K562 (cell line): ENCODE results near the gene SCYL1. TPM values are rescaled to one million over a fixed set of nuclear protein-coding genes. Genes with fewer than 3 reads are reported as not detected.

Source experiments
- ARID4B ChIP-seq: sonication (generic); formaldehyde crosslinking; IDR thresholded peaks from 2 replicates; pipeline ENCODE4 v1.8.0; 2022; ENCODE audit warnings: mild to moderate bottlenecking, missing genetic modification reagents
- BRD4 ChIP-seq: fragments of 200-600 bp; sonication (generic); IDR thresholded peaks from 2 replicates; pipeline ENCODE4 v1.6.1; 2017; ENCODE audit warnings: inconsistent platforms
- ELK3 ChIP-seq: fragments of 450-650 bp; formaldehyde crosslinking; IDR thresholded peaks from 2 replicates; pipeline ENCODE4 v1.4.0; 2020; ENCODE audit warnings: mild to moderate bottlenecking
- HNRNPH1 ChIP-seq: fragments of 200-400 bp; formaldehyde crosslinking; optimal IDR thresholded peaks from 2 replicates; pipeline ENCODE3; 2017; ENCODE audit warnings: low read depth, mild to moderate bottlenecking, low read length, moderate library complexity
- IRF9 ChIP-seq: fragments of 450-650 bp; IDR thresholded peaks from 2 replicates; pipeline ENCODE4 v1.6.1; 2016; ENCODE audit warnings: missing biosample characterization, missing genetic modification characterization
- MEF2A ChIP-seq: IDR thresholded peaks from 2 replicates; pipeline ENCODE4 v1.6.1; 2011; ENCODE audit warnings: low read depth, mild to moderate bottlenecking, low read length, moderate library complexity; ENCODE audit not compliant: control insufficient read depth
- NFATC3 ChIP-seq: fragments of 450-650 bp; IDR thresholded peaks from 2 replicates; pipeline ENCODE4 v1.6.1; 2017; ENCODE audit warnings: mild to moderate bottlenecking
- NFRKB ChIP-seq: fragments of 450-650 bp; IDR thresholded peaks from 2 replicates; pipeline ENCODE4 v1.6.1; 2016; ENCODE audit warnings: low read depth
- ZMIZ1 ChIP-seq, 2 experiments: fragments of 150-350 bp in 1 of 2; IDR thresholded peaks; 2 replicates each; pipeline ENCODE4 v1.6.1; 2012 to 2016; ENCODE audit warnings: low read depth in 2 of 2, low read length in 2 of 2, mild to moderate bottlenecking in 1 of 2, moderate library complexity in 1 of 2
- ZNF253 ChIP-seq: fragments of 250-450 bp; sonication (Bioruptor Pico); conservative IDR thresholded peaks from 2 replicates; pipeline ENCODE4 v1.6.1; 2021; ENCODE audit warnings: mild to moderate bottlenecking
- ZNF449 ChIP-seq: fragments of 250-450 bp; sonication (Bioruptor Pico); IDR thresholded peaks from 2 replicates; pipeline ENCODE4 v1.8.0; 2022; ENCODE audit warnings: moderate library complexity, mild to moderate bottlenecking, inconsistent platforms
- ZNF655 ChIP-seq: fragments of 250-450 bp; sonication (Bioruptor Pico); IDR thresholded peaks from 2 replicates; pipeline ENCODE4 v1.5.0; 2021
- ZNF699 ChIP-seq: fragments of 250-450 bp; sonication (Bioruptor Pico); IDR thresholded peaks from 2 replicates; pipeline ENCODE4 v1.8.0; 2021; ENCODE audit warnings: mild to moderate bottlenecking, moderate library complexity; ENCODE audit not compliant: insufficient replicate concordance
- polyA plus RNA-seq, 8 experiments: library from polyadenylated mRNA; depleted of rRNA in 4 of 8; stranded (reverse) in 5 of 8; unstranded in 3 of 8; fragments of >200 nt; fragmentation: Nextera tagmentation in 2 of 8; fragmentation: Illumina TruSeq in 1 of 8; extraction: Ambion mirVana in 2 of 8; extraction: Trizol in 1 of 8; gene quantifications; 2 replicates each; pipeline versions ENCODE4 v1.2.1 to v1.2.3, GENCODE V29; 2011 to 2014; ENCODE audit warnings: inconsistent platforms in 1 of 8, missing spikeins in 1 of 8
- total RNA-seq, 7 experiments: library from RNA; depleted of rRNA in 6 of 7; stranded (reverse); fragments of >200 nt in 6 of 7; fragmentation: Illumina TruSeq in 2 of 7; extraction: Trizol in 2 of 7; gene quantifications; 2 replicates each; pipeline versions ENCODE4 v1.2.1 to v1.2.3, GENCODE V29; 2011 to 2021; ENCODE audit warnings: low replicate concordance in 1 of 7

The SCYL1 gene
- total and polyA plus RNA-seq, 9 of the 15 experiments (the other 6 are each of a cell fraction or from before 2014, with no cell fraction given), result 1.9 to 145 (median 57.6) TPM

GRCh38 chr11:65498977-65499712, 25.7 kb upstream of the SCYL1 start, which contains the start of gene MALAT1 (continued):
- TF ChIP-seq ARID4B, result peak; percentile 86
- no peak for TF ChIP-seq HNRNPH1
- TF ChIP-seq ZNF253, result peak; percentile 100
- peak; percentile 98 for TF ChIP-seq ELK3 (CRISPR knock-in tag)
- peak; percentile 76 for TF ChIP-seq ZNF699 (CRISPR knock-in tag)
- no peak; the same call in 1 of the 2 replicates for TF ChIP-seq ZNF449 (CRISPR knock-in tag)
- 0 out of 2 replicates have a peak, but pooled peaks have one; percentile 63 for TF ChIP-seq IRF9 (tag)
- peak; percentile 97 for TF ChIP-seq BRD4
- peak; percentile 94 for TF ChIP-seq MEF2A
- peak; percentile 51; the same call in 1 of the 2 replicates for TF ChIP-seq NFATC3
- TF ChIP-seq NFRKB, result peak; percentile 16; the same call in 1 of the 2 replicates
- TF ChIP-seq ZNF655 (CRISPR knock-in tag), result peak; percentile 94
- peak in 1 of 2 experiments; percentile 96; a peak in 2 of 4 replicates for TF ChIP-seq ZMIZ1 (IDR thresholded peaks at IDR 0.05; ENCODE audit: low read depth in 2 of 2, low read length in 2 of 2)
